Measurements from ENCODE around the gene VPS35L.
"Not testable (repeated sequence)": the region's sequence is repeated elsewhere in the genome, so short reads cannot be mapped to it uniquely, and the experiment has no call there.

VPS35L gene

DNA sequence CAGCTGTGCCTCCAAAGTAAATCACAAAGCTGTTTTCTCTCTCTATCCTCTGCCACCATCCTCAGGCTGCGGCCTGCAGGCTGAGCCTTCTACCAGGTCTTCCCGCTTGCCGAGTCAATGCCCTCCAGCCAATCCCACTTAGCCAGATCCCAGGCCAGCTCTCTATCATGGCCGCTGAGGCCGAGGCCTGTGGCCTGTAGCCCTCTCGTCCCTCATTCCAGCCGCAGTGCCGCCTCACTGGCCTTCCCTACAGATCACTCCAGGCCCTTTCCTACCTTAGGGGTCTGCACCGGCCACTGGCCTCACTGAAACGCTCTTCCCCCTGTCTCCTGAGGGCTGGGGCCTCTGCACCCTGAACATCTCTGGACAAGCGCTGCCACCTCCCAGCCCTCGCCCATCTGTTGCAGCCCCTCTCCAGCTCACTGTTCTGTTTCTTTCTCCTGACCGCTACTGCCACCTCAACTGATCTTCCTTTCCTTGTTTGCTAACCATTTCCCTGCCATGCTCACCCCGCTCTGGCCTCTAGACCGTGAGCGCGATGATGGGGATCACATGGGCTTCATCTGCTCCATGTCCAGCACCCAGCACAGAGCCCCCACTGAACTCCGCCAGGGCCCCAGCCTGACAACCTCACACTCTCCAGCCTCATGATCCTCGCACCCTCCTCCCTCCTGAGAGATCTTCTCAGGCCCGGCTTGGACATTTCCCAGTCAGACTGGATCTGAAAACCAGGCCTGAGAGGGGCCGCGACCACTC is 154.1 kb downstream of the VPS35L start:
- Mint-ChIP-seq H3K27ac (peak overlapping the region; percentile 65), H3K9me3 (ENCODE audit: low read depth) (no peaks in the 10 kb centered on the region), H3K36me3 (peaks cover 16% of the 10 kb centered on the region), H3K27me3 (no peaks in the 10 kb centered on the region), H3K4me1 (ENCODE audit: low read depth) (peaks cover 4% of the 10 kb centered on the region), H3K4me3 (no peak overlapping the region)

DNA sequence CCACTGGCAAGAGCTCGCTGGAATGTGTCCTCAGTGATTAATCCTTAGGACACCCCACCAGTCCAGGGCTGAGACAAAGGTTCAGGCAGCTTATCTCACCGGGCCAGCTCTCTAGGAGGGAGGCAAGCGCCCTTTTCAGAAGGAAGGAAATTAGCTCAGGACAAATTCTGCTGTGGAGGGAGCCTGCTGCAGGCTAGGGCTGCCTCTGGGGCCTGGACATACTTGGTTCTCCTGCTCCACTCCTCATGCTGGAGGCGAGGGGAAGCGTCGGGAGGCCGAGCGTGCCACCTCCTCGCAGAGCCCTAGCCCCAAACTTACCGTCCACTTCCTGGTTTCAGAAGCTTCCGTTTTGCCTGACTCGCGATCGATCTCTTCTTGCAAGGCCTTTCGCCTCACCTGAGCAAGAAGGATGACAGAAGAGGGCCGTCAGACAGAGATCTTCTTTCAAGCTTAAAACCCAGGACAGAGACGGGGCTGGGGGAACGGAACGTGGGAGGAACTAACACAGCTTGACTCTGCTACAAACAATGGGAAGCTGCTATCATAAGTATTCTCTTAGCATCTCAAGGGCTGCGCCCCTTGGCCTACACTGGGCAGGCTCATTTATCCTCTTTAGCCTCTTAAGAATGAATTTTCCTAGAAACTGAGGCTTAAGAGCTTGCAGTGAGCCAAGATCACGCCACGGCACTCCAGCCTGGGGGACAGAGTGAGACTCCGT is 154.8 kb downstream of the VPS35L start:
- no peaks in the 10 kb centered on the region for H3K9me3 Mint-ChIP-seq (ENCODE audit: low read depth)
- H3K4me3 Mint-ChIP-seq, result no peak overlapping the region
- peaks cover 15% of the 10 kb centered on the region for H3K36me3 Mint-ChIP-seq
- peaks cover 7% of the 10 kb centered on the region for H3K4me1 Mint-ChIP-seq (ENCODE audit: low read depth)
- H3K27ac Mint-ChIP-seq, result no peak overlapping the region
- H3K27me3 Mint-ChIP-seq, result no peaks in the 10 kb centered on the region

DNA sequence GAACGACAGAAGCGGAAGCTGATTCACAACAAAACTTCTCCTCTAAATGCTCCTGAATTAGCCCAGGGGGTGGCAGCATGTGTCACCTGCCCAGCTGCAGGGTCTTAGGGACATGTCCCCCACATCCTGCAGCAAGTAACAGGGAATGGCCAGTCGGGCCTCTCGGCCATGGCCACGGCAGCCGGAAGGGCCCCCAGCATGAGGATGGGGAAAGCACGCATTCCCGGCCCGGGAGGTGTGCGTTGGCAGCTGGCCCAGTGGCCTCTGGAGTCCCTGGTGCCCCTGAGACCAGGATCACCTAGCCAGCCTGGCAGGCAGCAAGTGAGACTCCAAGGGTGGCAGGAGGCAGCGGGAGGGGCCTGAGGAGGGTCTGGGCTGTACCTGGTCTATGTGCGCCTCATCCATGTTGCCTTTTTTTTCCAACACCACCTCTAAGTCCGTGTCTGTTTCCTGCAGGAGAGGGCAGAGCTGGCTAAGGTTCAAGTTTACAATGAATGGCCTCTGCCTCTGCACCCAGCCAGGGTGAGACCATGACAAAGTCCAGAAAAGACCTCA is 155.6 kb downstream of the VPS35L start:
- Mint-ChIP-seq H3K27me3 (no peaks in the 10 kb centered on the region), H3K9me3 (ENCODE audit: low read depth) (no peaks in the 10 kb centered on the region)

DNA sequence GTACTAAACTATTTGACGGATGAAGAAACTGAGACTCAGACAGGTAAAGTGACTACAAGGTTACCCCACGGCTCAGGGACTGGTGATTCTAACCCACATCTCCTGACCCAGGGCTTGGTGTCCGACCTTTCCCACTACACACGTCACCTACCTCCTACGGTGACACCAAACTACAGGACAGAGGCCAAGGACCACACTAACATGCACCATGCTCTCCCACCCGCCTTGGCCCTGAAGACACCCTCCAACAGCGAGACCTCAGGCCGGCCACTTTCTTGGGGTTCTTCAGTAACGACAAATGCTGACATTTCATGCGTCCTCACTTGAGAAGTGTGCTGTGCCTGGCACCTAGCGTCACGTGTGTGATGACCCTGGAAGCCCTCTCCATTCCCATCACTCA is 156.1 kb downstream of the VPS35L start:
- Mint-ChIP-seq H3K4me3 (no peak overlapping the region), H3K27ac (no peak overlapping the region), H3K36me3 (peaks cover 13% of the 10 kb centered on the region), H3K9me3 (ENCODE audit: low read depth) (no peaks in the 10 kb centered on the region), H3K27me3 (no peaks in the 10 kb centered on the region), H3K4me1 (ENCODE audit: low read depth) (peaks cover 17% of the 10 kb centered on the region)

More for the DNA sequence above, 155.6 kb downstream of the VPS35L start:
- H3K4me1 Mint-ChIP-seq (ENCODE audit: low read depth), result peaks cover 11% of the 10 kb centered on the region
- H3K27ac Mint-ChIP-seq, result no peak overlapping the region
- peaks cover 13% of the 10 kb centered on the region for H3K36me3 Mint-ChIP-seq
- no peak overlapping the region for H3K4me3 Mint-ChIP-seq

GRCh38 chr16:19712418-19713058 is 157.0 kb downstream of the VPS35L start:
- H3K36me3 Mint-ChIP-seq, result peaks cover 13% of the 10 kb centered on the region

DNA sequence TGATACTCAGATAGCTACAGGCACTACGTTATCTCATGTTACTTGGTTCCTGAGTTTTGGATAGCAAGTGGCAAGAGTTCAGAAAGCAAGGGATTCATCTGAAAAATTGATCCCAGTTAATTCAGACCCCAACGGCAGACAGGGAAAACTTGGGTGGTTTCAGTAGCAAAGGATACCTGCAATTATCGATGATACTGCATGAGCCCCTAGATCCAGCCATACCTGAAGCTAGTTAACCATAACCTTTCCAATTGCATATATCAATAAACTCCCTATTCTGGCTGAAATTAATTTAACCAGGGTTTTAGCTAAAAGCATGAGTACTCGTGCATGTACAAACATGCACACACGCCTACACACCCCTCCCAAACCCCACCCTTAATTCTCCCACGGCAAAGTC is 158.2 kb downstream of the VPS35L start:
- no peaks in the 10 kb centered on the region for H3K9me3 Mint-ChIP-seq (ENCODE audit: low read depth)
- no peak overlapping the region for H3K4me3 Mint-ChIP-seq
- H3K36me3 Mint-ChIP-seq, result peaks cover 13% of the 10 kb centered on the region
- peaks cover 22% of the 10 kb centered on the region for H3K4me1 Mint-ChIP-seq (ENCODE audit: low read depth)
- no peak overlapping the region for H3K27ac Mint-ChIP-seq
- no peaks in the 10 kb centered on the region for H3K27me3 Mint-ChIP-seq

More at GRCh38 chr16:19712418-19713058, 157.0 kb downstream of the VPS35L start:
- no peak overlapping the region for H3K27ac Mint-ChIP-seq
- H3K4me3 Mint-ChIP-seq, result no peak overlapping the region
- no peaks in the 10 kb centered on the region for H3K9me3 Mint-ChIP-seq (ENCODE audit: low read depth)
- H3K4me1 Mint-ChIP-seq (ENCODE audit: low read depth), result peaks cover 21% of the 10 kb centered on the region
- no peaks in the 10 kb centered on the region for H3K27me3 Mint-ChIP-seq

GRCh38 chr16:19715566-19715965 is 160.1 kb downstream of the VPS35L start:
- Mint-ChIP-seq H3K9me3 (ENCODE audit: low read depth) (no peaks in the 10 kb centered on the region), H3K27me3 (no peaks in the 10 kb centered on the region), H3K36me3 (peaks cover 11% of the 10 kb centered on the region), H3K4me3 (no peak overlapping the region), H3K27ac (no peak overlapping the region), H3K4me1 (ENCODE audit: low read depth) (peaks cover 24% of the 10 kb centered on the region)

GRCh38 chr16:19716183-19716582 is 160.7 kb downstream of the VPS35L start:
- Mint-ChIP-seq H3K4me1 (ENCODE audit: low read depth) (peaks cover 24% of the 10 kb centered on the region), H3K36me3 (peaks cover 11% of the 10 kb centered on the region), H3K27ac (peak overlapping the region; percentile 23), H3K9me3 (ENCODE audit: low read depth) (no peaks in the 10 kb centered on the region), H3K27me3 (no peaks in the 10 kb centered on the region), H3K4me3 (peak overlapping the region; percentile 96)

GRCh38 chr16:19716728-19717127 is 161.2 kb downstream of the VPS35L start:
- not testable (repeated sequence) for H3K9me3 Mint-ChIP-seq (ENCODE audit: low read depth); H3K27me3 Mint-ChIP-seq
- Mint-ChIP-seq H3K27ac (peak overlapping the region; percentile 92), H3K4me1 (ENCODE audit: low read depth) (peaks cover 22% of the 10 kb centered on the region), H3K4me3 (peak overlapping the region; percentile 96), H3K36me3 (peaks cover 11% of the 10 kb centered on the region)

GRCh38 chr16:19717314-19717713 is 161.8 kb downstream of the VPS35L start:
- Mint-ChIP-seq H3K27me3 (no peaks in the 10 kb centered on the region), H3K36me3 (peaks cover 11% of the 10 kb centered on the region), H3K4me1 (ENCODE audit: low read depth) (peaks cover 22% of the 10 kb centered on the region), H3K9me3 (ENCODE audit: low read depth) (no peaks in the 10 kb centered on the region), H3K4me3 (peak overlapping the region; percentile 96), H3K27ac (peak overlapping the region; percentile 92)

GRCh38 chr16:19717741-19718623 is 162.5 kb downstream of the VPS35L start, which contains the start of the genes IQCK and KNOP1:
TSS of gene IQCK (plus strand) at chr16:19718271. CDS start at chr16:19718307, 36 bp downstream.
TSS of gene KNOP1 (minus strand) at chr16:19718227. CDS start at chr16:19715035, 3,192 bp downstream.
- Mint-ChIP-seq H3K27ac (peak within 1 kb of the TSS; percentile 92), H3K27me3 (no peaks in the 10 kb centered on the region), H3K36me3 (peaks cover 11% of the 10 kb centered on the region), H3K4me3 (peak within 1 kb of the TSS; percentile 96), H3K4me1 (ENCODE audit: low read depth) (peaks cover 22% of the 10 kb centered on the region), H3K9me3 (ENCODE audit: low read depth) (no peaks in the 10 kb centered on the region)

GRCh38 chr16:19718624-19718965 is 163.1 kb downstream of the VPS35L start:
- no peaks in the 10 kb centered on the region for H3K9me3 Mint-ChIP-seq (ENCODE audit: low read depth)
- no peak overlapping the region for H3K27ac Mint-ChIP-seq

GRCh38 chr16:19722269-19722952 is 166.9 kb downstream of the VPS35L start:
- no peak overlapping the region for H3K4me3 Mint-ChIP-seq
- no peaks in the 10 kb centered on the region for H3K9me3 Mint-ChIP-seq (ENCODE audit: low read depth)
- peaks cover 3% of the 10 kb centered on the region for H3K36me3 Mint-ChIP-seq
- H3K27ac Mint-ChIP-seq, result no peak overlapping the region
- peaks cover 6% of the 10 kb centered on the region for H3K4me1 Mint-ChIP-seq (ENCODE audit: low read depth)
- no peaks in the 10 kb centered on the region for H3K27me3 Mint-ChIP-seq

More at GRCh38 chr16:19718624-19718965, 163.1 kb downstream of the VPS35L start:
- Mint-ChIP-seq H3K36me3 (peaks cover 13% of the 10 kb centered on the region), H3K4me3 (peak overlapping the region; percentile 96), H3K4me1 (ENCODE audit: low read depth) (peaks cover 22% of the 10 kb centered on the region), H3K27me3 (no peaks in the 10 kb centered on the region)
